Activated CD4-positive, alpha-beta T cell treated with anti-CD3 and anti-CD28 coated beads, Interleukin-2, Interleukin-4, amounts not matched to agents 100 ng/mL and 50 ng/mL, durations not matched to agents 16 hours and 8 hours (primary cell): ENCODE measurements around the gene TUT1.
A peak's percentile ranks its signal among the peaks of the same experiment; 100 is the strongest.
"Not testable (repeated sequence)": the region's sequence is repeated elsewhere in the genome, so short reads cannot be mapped to it uniquely, and the experiment has no call there.

Experiments used
- DNase-seq: peaks from one replicate; pipeline ENCODE4 v3.0.0-alpha.2; 2020; ENCODE audit warnings: low spot score

TUT1 gene

DNA sequence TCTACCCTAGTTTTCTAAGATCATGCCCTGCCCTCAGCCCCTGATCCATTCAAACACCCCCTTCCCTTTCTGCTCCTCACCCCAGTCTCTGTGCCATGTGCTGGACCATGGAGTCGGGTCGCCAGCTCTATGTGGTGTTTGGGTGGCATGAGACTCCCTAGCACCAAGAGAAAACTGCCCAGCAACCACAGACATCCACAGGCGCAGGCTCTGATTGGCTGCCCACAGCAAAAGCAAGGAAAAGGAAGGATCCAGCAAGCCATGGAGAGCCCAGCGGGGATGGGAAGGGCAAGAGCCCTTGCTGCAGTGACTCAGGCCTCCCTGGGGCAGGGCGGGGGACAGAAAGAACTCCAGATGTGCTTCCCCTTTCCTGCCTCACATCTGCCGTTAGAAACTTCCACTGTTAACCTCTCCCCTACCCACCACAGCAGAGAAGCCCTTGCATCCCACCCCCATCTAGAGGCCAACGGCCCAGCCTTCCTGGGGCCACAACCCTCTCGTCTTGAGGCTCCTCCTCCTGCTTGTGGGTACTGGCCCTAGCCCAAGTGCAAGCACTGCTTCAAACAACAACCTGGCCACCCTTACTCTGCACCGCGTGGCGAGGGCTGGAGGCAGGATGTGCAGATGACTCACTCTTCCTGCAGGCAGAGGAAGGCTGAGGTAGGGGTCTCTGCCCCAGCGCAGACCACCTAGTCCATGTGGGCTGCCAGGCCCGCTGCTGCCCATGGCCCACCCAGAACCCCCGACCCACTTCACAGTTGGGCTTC is 35.0 kb downstream of the TUT1 start:
- peak; percentile 96 for DNase-seq

DNA sequence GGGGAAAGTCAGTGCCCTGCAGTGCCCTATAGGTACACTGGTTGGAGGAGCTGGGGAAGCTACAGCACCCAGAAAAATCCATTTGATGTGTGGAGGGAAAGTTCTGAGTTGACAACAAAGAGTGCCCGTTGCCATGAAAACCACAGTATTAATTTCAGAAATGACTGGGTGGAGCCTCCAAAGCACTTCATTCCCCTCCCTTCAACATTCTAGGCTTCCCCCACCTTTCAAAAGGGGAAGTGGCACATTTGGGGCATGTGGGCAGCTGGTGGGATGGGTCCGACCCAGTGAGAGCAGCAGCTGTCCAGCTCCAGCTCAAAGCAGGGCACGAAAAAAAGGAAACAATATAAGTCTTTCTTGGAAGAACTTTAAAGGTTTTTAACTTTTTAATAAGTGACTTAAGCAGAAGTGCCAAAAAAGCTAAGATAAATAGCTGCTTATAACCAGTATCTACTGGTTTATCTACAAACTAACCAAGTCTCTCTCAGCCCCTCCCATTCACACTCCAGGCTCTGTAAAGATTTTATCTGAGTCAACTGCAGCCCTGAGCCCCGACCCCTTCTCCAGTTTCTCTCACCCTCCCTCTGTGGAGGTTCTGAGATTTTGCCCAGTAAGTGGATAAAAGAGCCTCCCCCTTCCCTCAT is 35.7 kb downstream of the TUT1 start:
- peak; percentile 92 for DNase-seq

DNA sequence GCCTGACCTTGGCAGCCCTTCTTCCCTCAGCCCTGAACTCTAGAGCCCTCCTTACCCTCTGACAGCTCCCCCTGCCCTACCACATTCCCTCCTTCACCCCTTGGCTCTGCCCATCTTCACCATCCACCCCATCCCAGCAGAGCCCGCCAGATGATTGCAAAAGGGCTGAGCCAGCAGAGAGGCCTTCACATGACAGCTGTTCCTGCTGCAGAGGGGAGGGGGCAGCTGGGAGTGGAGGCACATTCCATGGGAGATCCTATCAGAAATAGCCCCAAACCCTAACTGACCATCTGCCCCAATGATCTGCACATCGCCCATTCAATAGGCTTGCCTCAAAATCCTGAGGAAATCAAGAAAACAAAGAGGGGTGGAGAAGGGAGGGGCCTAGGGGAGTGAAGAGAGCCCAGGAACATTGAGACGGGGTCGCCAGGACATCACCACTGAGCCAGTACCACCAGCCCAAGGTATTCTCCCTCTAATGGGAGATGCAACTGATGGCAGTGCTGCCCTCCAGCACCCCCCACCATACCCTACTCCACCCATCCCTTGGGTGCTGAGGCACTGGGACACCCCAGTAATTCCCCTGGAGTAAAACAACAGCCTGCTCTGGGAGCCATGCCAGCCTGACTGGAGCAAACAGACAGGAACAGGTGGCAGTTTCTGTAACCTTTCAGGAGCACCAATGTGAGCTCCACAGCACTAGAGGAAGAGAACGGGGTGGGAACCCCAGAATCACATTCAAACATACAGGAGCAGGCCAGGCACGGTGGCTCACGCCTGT is 36.7 kb downstream of the TUT1 start:
- no peak for DNase-seq

DNA sequence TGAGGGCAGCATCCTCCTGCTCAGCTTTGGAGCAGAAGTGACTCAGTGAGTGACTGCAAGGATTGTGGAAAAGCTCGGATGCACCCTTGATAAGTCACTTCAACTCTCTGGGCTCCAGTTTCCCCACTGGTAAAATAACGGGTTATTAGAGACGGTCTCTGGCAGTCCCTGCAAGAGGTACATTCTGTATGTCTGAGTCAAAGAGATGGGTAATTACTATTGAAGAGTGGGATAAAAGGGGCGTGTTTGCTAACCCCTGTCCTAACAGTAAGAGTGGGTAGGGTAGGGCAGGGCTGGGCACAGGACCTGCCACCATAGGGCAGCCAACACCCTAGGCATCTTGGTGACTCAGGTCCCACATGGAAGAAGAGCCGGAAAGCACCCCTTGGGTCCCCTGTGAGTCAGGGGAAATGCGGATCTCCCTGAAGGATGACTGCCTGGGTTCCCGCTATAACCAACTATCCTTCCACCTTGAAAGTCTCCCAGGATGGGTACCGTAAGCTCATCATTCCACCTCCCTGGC is 37.4 kb downstream of the TUT1 start:
- no peak for DNase-seq

DNA sequence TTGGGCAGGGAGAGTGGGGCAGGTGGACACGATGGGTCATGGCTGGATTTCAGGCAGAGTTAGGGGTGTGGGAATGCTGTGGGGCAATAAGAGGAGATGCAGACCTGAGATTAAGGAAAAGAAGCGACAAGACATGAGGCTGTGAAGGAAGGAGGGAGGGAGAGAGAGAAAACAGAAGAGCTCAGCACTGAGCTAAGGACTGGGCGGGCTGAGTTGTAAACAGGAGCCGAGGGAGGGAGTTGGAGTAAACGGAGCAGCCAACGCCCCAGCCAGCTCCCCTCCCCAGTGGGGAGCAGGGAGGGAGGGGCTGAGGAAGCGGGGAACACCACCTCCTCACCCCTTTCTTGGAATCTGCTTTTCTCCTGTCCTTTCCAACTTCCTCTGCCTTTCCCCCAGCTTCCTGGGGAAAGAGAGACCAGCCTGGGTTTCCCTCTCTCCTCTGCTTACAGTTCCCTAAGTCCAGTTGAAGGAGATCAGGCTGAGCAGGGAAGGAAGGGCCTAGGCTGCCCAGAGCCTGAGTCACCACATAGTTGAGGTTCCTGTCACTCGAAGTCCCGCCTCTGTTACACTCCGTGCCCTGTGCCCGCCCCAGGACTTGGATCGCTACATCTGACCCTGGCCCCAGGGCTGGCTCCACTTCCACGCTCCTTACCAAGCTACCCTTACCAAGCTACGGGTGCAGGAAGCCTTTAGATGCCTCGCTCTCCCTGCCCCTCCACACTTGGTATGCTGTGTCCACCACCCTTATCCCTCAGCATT is 38.1 kb downstream of the TUT1 start:
- DNase-seq: peak; percentile 53

DNA sequence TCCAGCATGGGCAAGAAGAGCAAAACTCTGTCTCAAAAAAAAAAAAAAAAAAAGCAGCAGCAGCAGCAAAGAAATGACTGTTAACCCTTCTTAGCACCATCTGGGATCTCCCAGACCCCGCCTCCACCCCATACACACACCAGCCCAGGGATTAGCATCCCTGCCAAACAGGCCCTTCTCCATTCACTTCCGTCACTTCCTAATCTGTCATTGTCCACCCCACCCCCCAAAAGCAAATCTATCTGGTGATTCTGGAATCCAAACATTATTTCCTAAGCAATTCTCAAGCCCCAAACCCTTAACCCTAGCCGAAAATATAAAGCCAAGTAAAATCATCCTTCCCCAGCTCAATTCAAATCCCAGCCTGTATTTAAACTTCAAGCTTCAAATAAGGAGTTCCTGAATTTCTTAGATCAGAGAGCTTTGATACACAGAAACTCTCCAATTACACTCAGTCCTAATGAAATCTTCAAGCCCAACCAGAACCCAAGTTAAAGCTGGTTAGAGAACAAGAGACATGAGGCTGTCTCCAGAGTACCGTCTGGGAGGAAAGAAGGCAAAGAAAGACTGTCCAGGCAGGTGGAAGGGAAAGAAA is 38.7 kb downstream of the TUT1 start:
- no peak for DNase-seq

DNA sequence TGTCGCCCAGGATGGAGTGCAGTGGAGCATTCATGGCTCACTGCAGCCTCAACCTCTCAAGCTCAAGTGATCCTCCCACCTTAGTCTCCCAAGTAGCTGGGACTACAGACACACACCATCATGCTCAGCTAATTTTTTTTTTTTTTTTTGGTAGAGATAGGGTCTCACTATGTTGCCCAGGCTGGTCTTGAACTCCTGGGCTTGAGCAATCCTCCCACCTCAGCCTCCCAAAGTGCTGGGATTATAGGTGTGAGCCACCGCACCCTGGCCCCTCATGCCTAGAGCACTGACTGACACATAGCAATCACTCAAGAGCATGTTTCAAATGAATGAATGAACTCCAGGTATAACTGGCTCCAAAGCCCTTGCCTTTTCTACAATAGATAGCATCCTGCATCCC is 40.8 kb downstream of the TUT1 start:
- DNase-seq: not testable (repeated sequence)

DNA sequence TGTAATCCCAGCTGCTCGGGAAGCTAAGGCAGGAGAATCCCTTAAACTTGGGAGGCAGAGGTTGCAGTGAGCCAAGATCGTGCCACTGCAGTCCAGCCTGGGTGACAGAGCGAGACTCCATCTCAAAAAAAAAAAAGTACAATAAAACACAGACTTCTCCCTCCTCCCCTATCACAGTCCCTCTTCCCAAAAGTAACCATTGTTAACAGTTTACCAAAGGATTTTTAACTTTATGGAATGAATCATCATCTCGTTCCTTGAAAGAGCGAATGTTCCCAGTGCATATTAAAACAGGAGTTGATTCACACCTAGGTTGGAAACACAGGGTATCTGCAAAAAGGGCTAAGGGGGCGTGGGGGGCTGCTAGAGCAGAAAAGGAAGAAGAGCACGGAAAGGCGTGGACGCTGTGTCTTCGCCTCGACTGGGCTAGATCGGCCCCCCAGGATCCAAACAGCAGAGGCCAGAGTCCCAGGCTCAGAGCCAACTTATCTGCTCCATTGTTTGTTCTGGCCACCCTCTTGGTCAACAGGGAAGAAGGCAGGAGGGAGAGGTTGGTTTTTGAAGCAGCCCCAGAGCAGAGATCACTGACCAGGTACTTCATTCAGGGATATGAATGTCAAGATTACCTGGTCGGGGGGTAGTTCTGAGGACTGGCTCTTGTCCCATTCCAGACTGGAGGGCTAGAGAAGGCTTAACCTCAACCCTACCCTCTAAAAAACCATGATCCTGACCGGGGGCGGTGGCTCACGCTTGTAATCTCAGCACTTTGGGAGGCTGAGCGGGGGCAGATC is 42.6 kb downstream of the TUT1 start:
- DNase-seq: no peak

DNA sequence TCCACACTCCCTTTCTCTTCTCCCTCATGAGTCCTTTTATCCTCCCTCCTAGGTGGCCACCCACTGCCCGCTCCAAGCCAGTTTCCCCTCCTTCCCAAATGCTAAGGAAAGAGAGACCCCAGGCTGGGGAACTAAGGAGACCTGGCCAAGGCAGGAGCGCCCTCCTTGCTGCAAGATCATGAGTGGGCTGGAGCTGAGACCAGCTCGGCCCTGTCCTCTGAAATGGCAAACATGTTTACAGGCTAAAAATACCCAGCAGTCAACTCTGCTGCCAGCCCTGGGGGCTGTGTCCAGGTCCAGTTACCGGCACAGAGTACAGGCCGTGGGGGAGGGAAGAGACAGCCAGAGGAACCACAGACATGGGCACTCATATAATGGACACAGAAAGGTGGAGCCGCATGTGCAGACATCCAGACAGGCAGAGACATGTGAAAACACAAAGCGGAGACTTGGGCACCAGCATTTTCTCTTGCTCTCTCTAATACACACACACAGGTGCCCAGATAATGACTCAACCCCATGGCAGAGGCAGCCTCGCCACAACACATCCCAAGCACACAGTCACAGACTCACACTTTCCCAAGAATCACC is 43.5 kb downstream of the TUT1 start:
- no peak for DNase-seq

DNA sequence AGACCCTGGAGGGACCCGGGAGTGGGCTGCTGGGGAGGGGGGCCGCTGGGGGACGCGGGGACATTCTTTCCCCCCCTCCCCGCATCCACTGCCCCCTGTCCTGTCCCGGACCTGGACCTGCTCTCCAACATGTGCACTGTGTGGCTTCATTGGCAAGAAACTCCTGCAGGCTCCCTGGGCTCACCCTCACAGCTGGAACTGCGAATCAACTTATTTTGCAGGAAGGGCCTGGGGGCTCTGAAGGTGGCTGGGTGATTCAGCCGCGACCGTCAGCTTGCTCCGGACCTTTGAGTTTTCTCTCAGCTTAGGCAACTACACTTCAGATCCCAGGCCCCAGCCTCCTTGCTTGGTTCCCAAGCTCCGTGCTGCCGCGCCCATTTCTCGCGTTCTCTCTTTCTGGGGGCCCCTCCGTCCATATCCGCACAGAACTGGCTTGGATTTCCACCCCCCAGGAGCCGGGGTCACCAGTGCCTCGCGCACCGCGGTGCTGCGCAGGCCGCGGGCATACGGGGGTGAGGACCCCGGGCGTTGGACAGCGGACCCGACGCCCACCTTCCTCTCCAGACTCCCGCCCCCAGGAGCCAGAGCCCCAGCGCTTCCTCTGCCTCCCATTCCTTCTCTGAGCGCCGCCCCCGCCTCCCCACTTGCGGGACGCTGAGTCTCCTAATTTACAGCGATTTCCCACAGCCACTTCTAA is 44.2 kb downstream of the TUT1 start:
- no peak for DNase-seq

DNA sequence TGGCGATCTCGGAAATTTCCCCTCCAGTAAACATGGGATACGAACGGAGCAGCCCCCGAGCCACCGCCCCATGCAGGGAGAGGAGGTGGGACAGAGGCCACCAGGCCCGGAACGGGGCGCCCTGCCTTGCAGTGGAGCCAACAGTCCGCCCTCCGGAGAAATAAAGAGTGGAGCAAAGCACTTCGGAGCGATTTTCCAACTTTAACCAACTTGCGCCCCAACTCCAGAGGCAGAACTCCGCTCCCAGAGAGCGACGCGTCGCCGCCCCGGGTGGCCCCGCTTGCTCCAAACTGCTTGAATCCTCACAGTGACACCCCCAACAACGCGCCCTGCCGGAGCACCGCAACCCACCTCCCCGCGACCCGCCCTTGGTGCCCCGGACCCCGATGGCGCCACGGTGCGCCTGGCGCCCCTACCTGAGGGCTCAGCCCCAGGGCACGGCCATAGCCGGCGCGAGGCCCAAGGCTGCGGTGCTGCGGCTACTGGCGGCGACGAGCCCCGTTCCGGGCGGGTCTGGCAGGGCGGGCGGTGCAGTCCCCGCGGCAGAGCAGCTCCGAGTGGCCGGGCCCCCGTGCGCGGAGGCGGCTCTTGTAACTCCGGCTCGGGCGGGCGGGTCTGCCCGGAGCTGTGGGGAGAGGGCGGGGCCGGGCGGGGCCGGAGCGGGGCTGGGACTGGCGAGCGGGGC is 44.9 kb downstream of the TUT1 start, which contains the start of gene AHNAK:
Gene AHNAK (minus strand): TSS at position 563 of the 685 bp plus-strand sequence. CDS start 10,708 bp downstream, outside the sequence.
- DNase-seq: peak; percentile 71

DNA sequence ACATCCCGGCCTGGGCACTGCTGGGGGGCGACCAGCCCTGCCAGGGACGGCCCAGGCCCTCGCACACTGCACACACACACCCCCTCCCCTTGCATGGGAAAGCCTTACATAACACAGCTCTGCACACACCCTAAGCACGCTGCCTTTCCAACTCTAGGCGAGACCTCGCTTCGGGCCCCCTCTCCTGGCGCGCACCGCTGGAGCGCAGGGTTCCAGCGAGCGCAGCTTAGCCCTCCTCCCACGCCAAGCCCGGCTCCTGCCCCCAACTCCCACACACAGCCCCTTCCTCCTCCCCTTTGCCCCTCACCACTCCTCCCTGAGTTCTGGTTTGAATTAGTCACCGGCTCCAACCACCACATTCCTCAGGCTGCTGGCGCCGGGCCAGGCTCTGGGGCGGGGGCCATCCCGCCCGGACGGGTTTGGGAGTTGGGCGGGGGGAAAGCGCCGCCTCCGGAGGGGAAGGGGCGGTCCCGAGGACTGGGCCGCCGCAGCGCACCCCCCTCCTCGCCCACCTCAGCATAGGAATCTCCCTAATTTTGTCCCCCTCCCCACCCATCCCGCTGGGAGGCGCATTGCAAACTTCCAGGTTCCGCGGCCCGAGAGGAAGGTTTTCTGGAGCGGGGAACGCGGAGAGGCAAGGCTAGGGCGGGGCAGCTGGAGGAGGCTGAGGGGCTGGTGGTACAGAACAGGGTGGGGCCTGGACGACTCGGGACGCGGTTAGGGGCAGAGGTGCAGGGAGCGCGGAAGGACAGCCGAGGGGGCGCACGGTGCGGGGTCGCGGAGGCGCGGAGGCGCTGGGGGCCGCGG is 45.7 kb downstream of the TUT1 start:
- DNase-seq: peak; percentile 66

DNA sequence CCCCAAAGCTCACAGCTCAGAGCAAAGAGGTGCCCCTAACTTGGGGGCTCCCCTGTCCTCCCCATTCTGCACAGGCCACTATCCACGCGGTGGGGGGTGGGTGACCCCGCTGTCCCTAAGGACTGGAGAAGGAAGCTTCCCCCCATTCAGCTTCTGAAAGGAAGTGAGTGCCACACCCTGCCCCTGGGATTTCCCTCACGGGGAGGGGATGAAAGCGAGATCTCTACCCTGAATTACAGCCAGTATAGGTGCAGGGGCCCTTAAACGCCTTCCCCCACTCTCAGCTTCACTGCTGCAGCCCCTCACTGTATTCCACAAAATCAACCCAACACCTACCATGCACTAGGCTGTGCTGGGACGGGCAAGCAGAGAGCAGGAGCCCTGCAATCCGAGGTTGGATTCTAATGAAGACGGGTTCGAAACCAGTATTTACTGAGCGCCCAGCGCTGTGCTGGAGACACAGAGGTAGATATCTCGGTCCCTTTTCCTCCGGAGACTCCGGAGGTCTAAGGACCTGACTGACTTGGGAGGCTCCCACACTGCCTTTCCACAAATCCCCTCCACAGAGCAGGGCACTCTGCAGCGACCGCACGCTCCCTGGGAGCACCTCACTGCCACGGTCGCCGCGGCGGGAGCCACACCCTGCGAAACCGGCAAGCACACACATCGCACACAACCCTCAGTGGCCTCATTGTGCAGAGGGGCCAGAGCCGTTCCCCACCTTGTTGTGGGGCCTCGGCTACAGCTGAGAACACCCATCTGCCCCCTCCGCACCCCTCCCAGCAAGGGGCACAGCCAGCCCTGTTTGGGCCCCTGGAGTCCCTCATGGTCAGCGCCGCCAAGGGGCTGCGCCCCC is 46.5 kb downstream of the TUT1 start:
- DNase-seq: peak; percentile 48

DNA sequence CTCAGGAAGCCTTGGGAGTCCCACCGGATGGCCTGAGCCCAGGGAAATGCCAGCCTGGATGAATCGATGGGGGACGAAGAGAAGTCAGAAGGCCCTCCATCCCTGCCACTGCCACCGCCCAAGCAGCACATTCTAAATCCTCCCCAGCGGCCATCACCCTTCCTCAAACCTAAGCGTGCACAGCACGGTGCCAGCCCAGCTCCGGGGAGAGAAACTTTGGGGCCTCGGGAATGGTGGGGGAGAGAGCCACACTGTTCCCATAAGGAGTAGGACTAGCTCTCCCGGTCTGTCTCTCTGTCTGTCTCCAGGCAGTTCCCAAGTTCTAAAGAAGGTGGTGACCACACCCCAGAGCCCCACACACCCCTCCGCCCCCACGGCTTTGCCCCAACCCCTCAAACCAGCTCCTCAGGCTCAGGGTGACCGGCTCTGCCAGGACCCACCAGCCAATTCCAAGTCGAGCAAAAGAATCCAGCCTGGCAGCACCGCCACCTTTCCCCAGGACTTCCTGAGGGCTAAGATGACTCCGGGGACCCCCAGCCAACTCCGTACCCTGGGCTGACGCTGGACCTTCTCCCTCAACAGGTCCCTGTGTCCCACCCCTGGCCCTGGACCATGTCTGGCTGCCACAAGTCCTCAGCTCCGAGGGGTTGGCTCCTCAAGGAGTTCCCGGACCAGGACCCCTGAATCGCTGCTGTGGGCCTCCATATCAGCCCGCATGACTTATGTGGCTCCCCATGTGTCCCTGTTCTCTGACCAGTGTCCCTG is 47.5 kb downstream of the TUT1 start:
- DNase-seq: no peak

DNA sequence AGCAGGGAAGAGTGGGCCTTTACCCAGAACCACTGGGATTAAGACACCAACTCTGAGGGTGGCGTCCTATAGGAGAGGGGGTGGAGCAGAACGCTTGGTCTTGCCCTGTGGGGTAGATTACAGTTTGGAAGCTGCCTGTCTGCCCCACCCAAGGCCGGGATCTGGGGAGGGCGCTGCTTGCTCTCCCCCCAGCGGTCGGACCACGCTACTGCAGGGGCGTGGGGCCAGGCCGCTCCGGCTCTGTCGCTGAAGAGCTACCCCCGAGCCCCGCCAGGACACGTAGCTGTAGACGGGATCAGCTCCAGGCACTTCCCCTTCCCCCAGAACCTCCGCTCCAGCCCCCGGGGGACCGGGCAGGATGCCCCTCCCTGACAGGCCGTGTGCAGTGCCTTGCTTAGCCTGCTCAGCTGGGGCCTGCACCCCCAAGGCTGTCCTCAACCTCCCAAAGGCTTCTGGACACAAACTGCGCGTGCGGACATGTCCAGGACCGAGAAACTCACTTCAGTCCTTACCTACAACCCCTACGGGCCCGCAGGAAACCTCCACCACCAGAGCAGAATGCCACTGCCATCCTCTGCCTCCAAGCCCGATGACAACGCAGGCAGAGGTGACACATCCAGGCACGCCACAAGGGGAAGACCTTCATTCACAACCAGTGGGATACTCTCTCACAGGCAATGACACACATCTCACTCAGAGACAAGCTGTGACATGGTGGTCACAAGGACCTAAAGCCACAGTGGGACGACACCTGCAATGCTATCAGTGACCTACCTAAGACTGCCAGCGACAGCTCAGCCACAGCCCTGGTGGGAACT is 48.4 kb downstream of the TUT1 start:
- peak; percentile 84 for DNase-seq
